Measurements from ENCODE around the gene RHPN2.
"Not testable (repeated sequence)": the region's sequence is repeated elsewhere in the genome, so short reads cannot be mapped to it uniquely, and the experiment has no call there.

Gene RHPN2

DNA sequence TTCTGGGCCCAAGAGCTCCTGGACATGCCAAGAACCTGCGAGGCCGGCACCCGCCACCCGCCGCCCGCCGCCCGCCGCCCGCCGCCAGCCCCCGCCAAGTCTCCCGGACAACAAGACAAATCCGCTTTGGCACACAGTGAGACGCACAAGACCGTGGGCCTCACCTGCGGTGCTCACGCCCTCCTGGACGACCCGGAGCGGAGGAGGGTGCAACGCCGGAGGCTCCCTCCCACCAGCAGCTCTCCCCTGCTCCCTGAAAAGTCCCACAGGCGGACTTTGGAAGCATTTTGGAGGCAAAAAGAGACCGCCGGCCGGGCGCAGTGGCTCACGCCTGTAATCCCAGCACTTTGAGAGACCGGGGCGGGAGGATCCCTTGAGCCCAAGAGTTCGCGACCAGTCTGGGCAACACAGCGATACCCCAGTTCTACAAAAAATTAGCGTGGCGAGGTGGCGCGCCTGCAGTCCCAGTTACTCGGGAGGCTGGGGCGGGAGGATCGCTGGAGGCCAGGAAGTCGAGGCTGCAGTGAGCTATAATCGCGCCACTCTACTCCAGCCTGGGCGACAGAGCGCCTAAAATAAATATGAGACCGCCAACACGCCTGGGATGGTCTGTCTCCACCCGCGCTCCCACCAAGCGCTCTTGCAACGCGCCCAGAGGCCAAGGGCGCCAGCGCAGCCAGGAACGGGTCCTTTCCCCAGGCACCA lies 783 bp downstream of the RHPN2 start:
- DNase-seq = peak; percentile 3

DNA sequence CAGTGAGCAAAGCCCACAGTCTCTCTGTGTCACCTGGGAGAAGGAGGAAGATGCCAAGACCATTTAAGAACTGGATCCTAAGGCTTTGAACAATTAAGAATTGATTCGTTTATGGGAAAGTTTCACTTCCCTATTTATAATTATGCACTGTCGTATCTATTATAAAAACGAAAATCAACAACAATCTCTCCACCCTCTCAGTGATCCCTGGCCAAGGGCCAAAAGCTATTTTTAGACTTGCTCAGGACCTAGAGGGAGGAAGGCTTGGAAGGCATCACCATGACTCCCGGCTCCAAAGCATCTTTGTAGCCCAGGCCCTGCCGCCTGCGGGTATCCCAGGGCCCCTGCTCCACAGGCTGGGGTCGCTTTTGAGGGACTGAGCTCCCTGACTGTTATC lies 1.3 kb downstream of the RHPN2 start:
- no peak for DNase-seq

DNA sequence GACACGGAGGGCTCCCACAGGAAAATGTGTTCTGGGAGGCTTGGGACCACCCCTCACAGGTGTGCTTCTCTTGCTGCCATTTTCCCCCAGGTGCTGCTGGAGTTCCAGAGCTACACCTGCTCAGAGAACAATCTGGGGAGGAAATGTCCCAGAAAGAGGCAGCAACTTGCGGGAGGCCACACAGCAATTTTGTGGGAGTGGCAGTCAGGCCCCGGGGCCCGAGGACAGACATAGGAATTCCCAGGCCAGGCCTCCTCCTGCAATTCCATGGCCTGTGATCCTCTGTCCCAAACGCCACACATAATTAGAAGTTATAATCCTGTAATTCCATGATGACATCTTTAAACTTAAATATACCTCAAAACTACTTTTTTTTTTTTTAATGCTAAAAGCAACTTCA lies 1.8 kb downstream of the RHPN2 start:
- no peak for DNase-seq

DNA sequence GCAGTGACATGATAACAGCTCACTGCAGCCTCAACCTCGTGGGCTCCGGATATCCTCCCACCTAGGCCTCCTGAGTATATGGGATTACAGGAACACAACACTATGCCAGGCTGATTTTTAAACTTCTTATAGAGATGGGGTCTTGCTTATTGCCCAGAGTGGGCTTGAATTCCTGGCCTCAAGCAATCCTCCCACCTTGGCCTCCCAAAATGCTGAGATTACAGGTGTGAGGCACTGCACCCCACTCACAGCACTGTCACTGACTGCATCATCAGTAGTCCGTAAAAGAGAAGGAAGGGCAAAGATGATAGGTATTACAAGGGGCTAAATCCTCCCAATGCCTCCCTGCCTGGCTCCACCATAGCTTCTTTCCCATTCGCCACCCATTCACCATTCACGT lies 4.1 kb downstream of the RHPN2 start:
- DNase-seq = no peak

DNA sequence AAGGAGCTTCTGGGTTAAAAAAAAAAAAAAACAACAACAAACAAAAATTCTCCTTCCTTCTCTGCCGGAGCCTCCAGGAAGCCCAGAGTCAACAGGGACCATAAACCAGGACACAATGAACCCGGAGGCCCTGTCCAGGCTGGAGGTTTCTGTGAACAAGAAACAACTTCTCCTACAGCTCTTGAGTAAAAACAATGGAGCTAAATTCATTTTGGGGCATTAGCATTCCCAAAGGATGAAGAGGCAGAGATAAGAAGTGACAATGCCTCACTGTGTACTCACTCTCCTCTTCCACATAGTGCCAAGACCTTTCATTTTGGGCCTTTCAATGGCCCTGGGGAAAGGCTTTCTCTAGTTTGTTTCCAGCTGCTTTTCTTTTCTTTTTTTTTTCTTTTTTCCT lies 9.0 kb downstream of the RHPN2 start:
- DNase-seq = no peak

DNA sequence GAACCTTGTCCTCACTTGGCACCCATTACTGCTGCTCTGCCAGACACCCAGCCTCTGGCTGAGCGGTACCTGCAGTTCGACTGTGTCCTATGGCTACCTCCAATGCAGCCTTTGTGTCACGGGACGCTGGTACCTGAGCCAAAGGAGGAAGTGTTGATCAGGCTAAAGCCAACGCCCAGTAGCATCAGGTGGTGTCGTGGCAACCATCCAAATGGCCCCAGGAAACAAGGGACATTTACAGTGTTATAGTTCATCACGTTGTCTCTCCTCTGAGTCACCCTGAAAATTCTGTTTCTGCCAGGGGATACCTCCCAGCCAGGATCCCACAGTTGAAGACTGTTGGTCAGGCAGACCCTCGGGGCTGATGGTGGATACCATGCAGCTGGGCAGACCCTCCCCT lies 10.1 kb downstream of the RHPN2 start:
- DNase-seq = no peak

DNA sequence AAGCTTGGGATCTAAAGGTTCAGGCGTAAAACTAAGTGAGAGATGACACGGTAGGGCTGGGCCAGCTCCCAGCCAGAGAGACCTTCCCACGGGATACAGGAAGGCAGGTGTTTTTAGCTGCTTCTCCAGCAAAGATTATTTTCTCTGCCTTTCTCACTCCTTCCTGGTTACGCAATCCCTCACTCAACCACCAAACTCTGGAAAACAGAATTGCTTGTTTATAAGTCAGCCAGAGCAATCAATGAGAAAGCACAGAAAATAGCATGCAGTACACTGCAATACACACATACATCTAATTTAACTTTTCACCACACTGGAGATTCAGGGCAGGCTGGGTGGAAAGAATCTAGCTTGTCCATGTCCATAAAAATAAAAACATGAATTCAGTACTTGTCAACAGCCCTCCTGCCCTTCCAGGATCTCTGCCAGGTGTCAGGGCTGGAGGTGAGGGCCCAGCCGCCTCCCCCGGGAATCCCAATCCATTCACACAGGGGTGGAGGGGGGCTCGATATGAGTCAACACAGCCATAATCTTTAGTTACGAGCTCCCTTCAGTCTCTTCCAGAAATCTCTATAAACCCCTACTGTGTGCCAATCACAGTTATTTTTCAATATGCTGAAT lies 12.2 kb downstream of the RHPN2 start:
- no peak for DNase-seq

DNA sequence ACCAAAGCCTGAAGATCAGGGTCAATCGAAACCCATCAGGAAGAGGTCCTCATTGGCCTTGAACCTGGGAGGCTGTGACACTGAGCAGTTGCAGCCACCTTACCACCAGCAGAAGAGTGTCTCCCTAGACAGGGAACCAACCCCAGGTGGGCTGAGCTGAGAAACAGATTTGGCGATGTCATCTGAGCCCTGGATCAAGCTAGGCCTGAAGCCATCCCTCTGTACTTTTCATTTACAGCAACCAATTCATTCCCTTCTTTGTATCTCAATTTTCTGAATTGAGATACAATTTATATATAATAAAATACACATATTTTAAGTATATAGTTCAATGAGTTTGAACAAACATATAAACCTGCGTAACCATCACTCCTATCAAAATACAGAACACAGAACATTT lies 14.6 kb downstream of the RHPN2 start:
- no peak for DNase-seq

DNA sequence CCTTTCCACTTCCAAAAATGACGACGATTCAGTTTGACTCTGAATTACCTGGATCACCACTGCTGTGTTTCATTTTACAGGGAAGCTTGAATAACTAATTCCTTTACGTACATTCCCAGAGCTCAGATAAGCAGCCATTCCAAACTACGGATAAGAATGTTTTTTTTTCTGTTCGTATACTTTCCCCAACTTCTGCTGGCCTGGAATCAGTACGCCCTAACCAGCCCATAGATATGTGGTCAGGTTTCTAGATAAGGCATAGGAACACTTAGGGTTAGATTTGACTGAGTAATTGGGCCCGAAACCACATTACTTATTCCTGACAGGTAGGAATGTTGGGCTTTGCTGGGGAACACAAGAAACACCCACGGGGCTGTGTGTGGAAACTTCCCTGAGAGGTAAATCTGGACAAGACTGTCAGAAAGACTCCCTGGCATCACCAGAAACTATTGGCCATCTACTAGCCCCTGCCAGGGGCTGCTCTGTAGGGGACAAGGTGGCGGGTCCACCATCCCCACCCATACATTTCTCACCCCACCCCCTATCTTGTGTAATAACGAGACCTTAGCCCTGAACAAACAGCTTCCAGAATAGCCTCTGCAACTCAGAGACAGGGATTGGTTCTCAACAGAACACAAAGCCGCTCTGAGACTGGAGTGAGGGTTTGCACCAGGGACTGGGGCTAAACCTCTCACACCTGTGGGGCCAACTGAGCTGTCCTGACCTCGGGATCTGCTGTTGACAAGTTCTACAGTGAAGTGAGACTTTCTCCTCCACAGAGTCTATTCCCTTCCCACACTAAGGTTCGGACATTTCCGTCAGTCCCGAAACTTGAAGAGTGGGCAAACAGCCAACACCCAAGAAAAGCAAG lies 15.6 kb downstream of the RHPN2 start:
- no peak for DNase-seq

DNA sequence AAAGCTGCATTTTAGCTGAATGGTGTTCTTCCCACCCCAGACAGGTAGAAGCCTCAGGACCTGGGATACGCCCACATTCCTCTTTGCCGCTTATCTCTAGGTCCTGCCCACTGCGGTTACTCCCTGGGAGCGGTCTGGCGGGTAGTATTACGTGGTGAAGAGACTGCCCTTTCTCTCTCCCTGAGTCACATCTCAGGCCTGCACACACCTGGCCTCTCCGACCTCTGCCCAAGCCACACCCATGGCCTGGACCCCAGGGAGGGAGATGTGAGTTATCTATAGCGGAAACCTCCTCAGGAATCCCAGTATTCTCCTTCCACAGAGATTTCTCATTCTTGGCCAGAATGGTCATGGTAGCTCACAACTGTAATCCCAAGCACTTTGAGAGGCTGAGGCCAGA lies 17.3 kb downstream of the RHPN2 start:
- no peak for DNase-seq

DNA sequence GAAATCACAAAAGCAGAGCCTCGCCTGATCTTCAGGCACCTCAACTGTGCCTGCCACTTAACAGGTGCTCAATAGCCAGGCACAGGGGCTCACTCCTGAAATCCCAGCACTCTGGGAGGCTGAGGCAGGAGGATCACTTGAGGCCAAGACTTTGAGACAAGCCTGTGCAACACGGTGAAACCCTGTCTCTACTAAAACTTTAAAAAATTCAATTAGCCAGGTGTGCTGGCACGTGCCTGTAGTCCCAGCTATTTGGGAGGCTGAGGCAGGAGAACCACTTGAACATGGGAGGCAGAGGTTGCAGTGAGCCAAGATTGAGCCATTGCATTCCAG lies 22.9 kb downstream of the RHPN2 start:
- DNase-seq = not testable (repeated sequence)

DNA sequence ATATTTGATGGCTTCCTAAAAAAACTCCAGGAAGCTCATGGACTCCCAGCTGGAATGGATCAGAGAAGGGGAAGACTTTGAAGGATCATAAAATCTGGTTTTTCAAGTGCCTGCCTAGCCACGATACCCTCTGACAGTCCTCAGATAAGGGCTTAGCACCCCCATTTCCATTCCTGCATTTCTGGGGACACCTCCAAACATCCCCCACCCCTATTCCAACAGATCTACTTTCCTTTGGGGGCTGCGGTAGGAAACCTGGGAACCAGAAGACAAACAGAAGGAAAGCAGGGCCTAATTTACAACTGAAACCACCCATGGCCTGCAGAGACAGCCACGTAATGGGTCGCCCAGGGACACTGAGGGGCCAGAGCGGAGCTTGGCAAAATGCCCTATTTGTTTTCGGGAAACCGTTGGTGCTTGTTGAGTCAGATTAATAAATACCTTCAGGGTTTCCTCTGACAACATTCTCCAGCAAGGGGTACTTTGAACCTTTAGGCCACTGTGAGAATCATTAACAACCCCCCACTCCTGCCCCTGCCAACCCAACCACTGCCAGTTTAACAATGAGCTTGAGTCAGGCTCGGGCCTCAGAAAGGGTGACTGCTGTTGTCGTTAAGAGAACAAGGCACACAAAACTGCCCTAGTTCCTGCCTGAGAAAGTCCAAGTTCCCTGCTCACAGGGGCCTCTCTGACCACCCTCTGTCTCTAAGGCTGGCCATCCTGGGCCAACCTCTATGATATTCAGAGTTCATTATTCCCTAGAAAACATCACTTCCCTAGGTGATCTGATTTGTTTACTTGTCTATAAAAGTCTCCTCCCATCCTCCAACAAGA lies 23.5 kb downstream of the RHPN2 start:
- no peak for DNase-seq

DNA sequence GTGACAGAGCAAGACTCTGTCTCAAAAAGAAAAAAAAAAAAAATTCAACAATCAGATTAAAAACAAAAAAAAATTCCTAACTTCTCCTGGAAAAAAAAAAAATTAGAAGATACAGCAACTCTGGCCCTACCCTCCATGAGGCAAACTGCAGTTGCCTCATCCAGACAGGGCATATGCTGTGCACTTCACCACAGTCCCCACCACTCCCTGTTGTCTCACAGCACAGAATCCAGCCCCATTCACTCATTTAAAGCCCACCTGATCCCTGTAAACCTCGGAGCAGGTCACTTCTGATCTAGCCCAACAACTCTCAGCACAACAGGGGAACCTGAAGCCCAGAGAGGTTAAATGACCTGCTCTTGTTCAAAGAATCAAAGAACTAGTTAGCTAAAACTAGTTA lies 24.9 kb downstream of the RHPN2 start:
- no peak for DNase-seq

DNA sequence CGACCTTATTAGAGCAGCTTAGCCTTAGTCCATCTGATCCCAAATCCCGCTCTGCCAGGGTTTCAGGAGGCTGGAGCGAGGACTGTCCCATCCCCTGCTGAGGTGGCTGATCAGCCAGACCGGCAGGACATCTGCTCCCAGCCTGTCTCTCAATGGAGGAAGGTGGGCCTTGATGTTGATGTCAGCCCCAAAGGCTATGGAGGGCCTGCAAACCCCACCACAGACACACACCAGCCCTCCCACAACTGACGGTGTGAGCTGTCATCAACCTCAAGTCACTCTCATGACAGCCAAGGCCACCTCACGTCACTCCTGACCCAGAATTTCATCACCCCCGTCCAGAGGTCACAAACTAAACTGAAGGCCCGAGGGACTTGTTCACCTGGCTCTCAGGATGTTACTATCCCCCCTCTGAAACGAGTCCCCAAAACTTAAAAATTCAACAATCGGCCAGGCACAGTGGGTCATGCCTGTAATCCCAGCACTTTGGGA lies 25.5 kb downstream of the RHPN2 start:
- DNase-seq = no peak

DNA sequence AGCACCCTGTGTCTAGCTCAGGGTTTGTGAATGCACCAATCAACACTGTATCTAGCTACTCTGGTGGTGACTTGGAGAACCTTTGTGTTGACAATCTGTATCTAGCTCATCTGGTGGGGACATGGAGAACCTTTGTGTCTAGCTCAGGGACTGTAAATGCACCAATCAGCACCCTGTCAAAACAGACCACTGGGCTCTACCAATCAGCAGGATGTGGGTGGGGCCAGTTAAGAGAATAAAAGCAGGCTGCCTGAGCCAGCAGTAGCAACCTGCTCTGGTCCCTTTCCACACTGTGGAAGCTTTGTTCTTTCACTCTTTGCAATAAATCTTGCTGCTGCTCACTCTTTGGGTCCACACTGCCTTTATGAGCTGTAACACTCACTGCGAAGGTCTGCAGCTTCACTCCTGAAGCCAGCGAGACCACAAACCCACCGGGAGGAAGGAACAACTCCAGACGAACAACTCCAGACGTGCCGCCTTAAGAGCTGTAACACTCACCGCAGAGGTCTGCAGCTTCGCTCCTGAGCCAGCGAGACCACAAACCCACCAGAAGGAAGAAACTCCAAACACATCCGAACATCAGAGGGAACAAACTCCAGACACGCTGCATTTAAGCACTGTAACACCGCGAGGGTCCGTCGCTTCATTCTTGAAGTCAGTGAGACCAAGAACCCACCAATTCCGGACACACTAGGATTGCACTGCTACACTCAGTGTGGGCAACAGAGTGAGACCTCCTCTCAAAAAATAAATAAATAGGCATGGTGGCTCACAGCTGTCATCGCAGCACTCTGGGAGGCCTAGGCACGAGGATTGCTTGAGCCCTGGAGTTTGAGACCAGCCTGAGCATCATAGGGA lies 27.3 kb downstream of the RHPN2 start:
- peak; percentile 21 for DNase-seq

DNA sequence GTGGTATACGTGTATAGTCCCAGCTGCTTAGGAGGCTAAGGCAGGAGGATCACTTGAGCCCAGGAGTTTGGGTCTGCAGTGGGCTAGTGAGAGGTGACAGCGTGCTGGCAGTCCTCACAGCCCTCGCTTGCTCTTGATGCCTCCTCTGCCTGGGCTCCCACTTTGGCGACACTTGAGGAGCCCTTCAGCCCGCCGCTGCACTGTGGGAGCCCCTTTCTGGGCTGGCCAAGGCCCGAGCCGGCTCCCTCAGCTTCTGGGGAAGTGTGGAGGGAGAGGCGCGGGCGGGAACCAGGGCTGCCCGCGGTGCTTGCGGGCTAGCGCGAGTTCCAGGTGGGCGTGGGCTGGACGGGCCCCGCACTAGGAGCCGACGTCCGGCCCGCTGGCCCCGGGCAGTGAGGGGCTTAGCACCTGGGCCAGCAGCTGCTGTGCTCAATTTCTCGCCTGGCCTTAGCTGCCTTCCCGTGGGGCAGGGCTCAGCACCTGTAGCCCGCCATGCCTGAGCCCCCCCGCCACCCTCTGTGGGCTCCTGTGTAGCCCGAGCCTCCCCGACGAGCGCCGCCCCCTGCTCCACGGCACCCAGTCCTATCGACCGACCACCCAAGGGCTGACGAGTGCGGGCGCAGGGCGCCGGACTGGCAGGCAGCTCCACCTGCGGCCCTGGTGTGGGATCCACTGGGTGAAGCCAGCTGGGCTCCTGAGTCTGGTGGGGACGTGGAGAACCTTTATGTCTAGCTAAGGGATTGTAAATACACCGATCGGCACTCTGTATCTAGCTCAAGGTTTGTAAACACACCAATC lies 28.1 kb downstream of the RHPN2 start:
- not testable (repeated sequence) for DNase-seq

DNA sequence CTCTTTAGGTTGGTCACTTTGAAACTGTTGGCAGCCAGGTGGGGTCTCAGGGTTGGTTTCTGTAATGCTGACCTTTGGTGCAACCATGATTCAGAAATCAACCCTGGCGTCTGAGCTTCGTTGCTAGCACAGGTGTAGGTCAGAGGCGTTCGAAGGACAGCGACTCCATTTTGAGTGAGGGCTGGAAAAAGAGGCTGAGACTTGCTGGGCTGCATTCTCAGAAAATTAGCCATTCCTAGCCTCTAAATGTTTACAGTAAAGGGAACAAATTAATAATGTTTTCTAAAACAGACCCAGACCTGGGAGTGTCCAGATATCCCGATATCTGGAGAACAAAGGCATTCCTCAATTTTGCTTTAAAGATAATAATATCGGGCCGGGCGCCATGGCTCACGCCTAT lies 29.2 kb downstream of the RHPN2 start:
- DNase-seq = no peak

DNA sequence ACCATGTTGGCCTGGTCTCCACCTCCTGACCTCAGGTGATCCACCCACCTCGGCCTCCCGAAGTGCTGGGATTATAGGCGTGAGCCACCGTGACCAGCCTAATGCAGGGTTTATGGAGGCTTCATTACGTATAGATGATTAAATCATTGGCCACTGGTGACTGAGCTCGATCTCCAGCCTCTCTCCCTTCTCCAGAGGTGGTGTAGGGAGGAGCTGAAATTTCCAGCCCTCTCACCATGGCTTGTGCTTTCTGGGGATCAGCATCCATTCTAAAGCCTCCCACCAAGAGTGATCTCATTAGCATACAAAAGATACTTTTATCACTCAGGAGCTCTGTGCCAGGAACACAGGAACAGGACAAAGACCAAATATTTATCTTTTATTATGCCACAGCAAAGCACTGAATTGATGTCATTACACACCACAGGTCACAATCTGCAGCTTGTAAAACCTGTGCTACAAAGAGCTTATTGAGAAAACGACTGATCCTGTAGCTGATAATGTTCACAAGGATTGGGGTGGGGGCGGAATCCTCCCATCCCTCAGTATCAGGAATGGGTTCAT lies 32.4 kb downstream of the RHPN2 start:
- no peak for DNase-seq

DNA sequence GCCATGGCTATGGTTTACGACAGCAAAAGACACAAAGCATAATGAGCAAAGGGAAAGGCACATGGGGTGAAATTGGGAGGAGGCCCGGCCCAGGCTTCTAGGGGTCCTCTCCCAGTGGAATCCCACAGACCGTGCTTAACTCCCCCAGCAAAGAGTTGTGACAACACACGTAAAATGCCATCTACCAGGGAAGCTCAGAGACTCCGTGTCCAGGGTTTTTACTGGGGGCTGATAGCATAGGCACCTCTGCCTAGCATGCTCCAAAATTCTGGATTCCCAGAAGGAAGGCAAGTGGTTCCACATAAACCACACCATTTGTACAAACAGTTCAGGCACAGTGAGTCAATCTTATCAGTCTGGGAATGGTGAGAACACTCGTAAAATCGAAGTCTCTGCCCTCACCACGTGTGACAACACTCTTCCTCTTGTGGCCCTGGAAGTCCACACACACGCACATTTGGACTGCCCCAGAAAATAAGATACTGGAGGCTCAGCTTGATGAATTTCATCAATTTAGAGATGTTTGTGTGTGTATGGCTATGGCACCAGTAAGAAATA lies 34.9 kb downstream of the RHPN2 start:
- no peak for DNase-seq

DNA sequence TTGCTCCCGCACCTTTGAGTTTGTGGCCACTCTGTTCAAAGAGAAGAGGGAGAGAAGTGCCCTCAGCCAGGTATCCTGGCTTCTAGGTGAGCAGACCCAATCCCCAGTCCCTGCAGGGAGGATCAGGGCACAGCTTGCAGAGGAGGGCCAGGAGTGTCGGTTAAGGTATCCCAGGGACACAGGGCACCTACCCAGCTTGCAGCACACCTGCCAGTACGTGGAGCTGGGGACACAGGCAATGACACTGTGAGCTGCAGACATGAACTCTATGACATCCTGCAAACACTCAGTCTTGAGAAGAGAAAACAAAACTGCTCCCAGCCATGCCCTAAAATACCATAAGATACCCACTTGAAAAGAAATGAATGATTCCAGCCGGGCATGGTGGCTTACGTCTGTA lies 38.1 kb downstream of the RHPN2 start:
- not testable (repeated sequence) for DNase-seq

Measured in stimulated activated CD4-positive, alpha-beta T cell treated with anti-CD3 and anti-CD28 coated beads, Interleukin-15, amount 100 ng/mL, for 24 hours (primary cell).